ENCODE results near the gene UROC1.

DNA sequence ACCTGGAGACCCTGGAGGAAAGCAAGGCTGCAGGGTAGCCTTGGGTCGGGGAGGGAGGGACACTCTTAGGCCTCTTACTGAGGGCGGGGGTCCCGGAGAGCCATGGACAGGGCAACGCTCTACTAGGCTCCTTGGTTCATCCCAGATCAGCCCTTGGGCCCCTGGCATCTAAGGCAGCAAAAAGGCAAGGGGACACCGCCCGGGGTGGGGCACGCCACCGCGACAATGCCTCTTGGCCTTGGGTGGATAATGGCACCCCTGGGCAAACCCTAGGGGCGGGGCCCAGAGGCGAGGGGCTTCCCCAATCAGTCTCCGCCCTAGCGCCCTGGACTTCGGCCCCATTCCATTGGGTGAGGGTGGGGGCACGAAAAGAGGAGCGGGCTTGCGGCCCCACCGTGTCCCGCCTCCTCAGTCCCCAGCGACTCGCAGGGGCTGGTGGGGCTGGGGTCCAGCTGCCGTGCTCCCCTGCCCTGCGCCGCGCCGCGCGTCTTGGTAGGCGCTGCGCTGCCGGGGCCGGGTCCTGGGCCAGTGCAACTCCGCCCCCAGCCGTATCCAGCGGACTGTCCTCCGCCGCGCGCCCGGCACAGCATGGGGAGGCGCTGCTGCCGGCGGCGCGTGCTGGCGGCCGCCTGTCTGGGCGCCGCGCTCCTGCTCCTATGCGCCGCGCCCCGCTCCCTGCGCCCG lies 6.3 kb upstream of the UROC1 start, which contains the start of gene CHST13:
- no peak for TF ChIP-seq POLR2AphosphoS5 (IDR thresholded peaks at IDR 0.05; ENCODE audit: low read depth, low read length)
- no peak for TF ChIP-seq TAF1 (IDR thresholded peaks at IDR 0.05; ENCODE audit: borderline replicate concordance, low read depth, low read length)
- no peak for TF ChIP-seq POLR2A (IDR thresholded peaks at IDR 0.05; ENCODE audit: low read depth, low read length)
